ENCODE results near the gene NF2.

The NF2 gene

DNA sequence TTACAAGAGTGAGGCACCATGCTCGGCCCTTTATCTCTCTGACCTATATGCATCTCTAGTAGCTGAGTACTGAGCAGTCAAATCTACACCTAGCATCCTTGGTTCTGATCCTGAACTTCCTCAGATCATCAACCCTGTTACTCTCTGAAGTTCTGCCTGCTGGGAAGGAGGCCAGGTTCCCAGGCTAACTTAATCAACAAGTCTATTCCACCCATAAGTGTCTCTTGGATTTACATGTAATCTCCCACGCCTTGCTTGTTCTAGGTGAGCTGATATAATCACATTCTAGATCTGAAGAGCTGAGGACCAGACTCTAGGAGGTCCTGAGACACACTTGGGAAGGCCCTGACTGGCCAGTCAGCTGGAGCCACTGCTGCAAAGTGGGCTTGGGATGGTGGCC lies 138.5 kb downstream of the NF2 start:
- no peak overlapping the region for H3K4me3 Mint-ChIP-seq
- TF ChIP-seq, protein P1, sequence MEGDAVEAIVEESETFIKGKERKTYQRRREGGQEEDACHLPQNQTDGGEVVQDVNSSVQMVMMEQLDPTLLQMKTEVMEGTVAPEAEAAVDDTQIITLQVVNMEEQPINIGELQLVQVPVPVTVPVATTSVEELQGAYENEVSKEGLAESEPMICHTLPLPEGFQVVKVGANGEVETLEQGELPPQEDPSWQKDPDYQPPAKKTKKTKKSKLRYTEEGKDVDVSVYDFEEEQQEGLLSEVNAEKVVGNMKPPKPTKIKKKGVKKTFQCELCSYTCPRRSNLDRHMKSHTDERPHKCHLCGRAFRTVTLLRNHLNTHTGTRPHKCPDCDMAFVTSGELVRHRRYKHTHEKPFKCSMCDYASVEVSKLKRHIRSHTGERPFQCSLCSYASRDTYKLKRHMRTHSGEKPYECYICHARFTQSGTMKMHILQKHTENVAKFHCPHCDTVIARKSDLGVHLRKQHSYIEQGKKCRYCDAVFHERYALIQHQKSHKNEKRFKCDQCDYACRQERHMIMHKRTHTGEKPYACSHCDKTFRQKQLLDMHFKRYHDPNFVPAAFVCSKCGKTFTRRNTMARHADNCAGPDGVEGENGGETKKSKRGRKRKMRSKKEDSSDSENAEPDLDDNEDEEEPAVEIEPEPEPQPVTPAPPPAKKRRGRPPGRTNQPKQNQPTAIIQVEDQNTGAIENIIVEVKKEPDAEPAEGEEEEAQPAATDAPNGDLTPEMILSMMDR (IDR thresholded peaks at IDR 0.05) = no peak
- peaks cover 11% of the 10 kb centered on the region for H3K4me1 Mint-ChIP-seq
- H3K36me3 Mint-ChIP-seq (ENCODE audit: low read depth) = peaks cover 19% of the 10 kb centered on the region
- H3K27ac Mint-ChIP-seq = no peak overlapping the region
- H3K27me3 Mint-ChIP-seq (ENCODE audit: low read depth, poor library complexity) = no peaks in the 10 kb centered on the region
- no peak for DNase-seq
- no peaks in the 10 kb centered on the region for H3K9me3 Mint-ChIP-seq

DNA sequence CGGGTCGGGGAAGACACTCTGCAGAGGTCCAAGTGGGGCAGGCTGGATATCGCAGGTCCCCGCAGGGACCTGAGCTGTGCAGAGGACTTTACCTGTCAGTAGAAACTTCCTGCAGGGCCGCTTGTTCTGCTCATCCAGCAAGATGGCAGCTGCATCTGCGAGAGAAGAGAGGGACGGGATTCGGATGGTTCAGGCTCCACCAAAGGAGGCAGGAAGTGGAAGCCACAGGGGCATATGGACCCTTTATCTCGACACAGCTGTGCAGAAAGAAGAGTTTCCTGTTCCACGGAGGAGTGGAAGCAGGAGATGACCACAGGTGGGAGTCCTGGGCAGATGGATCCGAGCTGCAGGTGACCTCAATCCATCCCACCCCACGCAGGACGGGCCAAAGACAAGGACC lies 138.9 kb downstream of the NF2 start:
- peaks cover 11% of the 10 kb centered on the region for H3K4me1 Mint-ChIP-seq
- DNase-seq = no peak
- peaks cover 19% of the 10 kb centered on the region for H3K36me3 Mint-ChIP-seq (ENCODE audit: low read depth)
- no peak overlapping the region for H3K4me3 Mint-ChIP-seq
- H3K27ac Mint-ChIP-seq = no peak overlapping the region
- TF ChIP-seq, protein P1 (IDR thresholded peaks at IDR 0.05) = no peak
- no peaks in the 10 kb centered on the region for H3K27me3 Mint-ChIP-seq (ENCODE audit: low read depth, poor library complexity)
- no peaks in the 10 kb centered on the region for H3K9me3 Mint-ChIP-seq

DNA sequence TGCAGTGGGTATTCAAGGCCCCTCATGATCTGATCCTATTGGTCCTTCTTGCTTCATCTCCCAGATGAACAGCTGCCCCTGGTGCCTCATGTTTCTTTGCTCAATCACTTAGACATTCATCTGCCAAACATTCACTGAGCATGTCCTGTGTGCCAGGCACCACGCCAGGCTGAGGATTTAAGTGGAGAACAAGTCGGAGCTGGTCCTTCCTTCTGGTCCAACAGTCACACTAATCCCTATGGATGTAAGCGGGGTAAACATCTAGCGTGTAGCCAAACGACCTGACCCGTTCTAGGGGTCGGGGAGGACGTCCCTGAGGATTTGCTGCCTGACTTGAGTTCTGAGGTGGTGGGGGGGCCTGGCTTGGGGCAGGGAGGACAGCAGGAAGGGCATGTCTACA lies 141.5 kb downstream of the NF2 start:
- Mint-ChIP-seq H3K4me3 (no peak overlapping the region), H3K36me3 (ENCODE audit: low read depth) (peaks cover 14% of the 10 kb centered on the region), H3K4me1 (peaks cover 21% of the 10 kb centered on the region), H3K27me3 (ENCODE audit: low read depth, poor library complexity) (no peaks in the 10 kb centered on the region), H3K27ac (peak overlapping the region; percentile 54), H3K9me3 (no peaks in the 10 kb centered on the region)
- TF ChIP-seq, protein P1 (IDR thresholded peaks at IDR 0.05) = no peak
- DNase-seq = no peak

DNA sequence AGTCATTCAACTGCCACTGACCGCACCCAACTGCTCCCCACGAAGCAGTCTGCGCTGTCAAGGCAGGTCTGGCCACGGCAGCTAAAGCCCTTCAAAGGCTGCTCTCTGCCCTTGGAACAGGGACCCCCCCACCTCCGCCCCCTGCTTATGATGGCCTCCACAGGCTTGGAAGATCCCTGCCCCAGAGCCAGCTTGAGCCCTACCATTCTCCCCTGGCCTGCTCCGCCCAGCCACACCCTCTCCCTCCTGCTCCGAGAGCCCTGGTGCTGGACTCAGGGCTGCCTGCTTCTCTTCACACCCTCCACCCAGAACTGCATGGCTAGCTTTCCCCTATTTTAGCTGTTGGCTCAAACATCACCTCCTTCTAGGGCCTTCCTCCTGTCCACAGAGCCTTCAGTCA lies 144.4 kb downstream of the NF2 start:
- H3K36me3 Mint-ChIP-seq (ENCODE audit: low read depth) = peaks cover 5% of the 10 kb centered on the region
- H3K27me3 Mint-ChIP-seq (ENCODE audit: low read depth, poor library complexity) = no peaks in the 10 kb centered on the region
- H3K4me1 Mint-ChIP-seq = peaks cover 21% of the 10 kb centered on the region
- no peaks in the 10 kb centered on the region for H3K9me3 Mint-ChIP-seq
- DNase-seq = no peak
- TF ChIP-seq, protein P1 (IDR thresholded peaks at IDR 0.05) = no peak
- no peak overlapping the region for H3K27ac Mint-ChIP-seq
- no peak overlapping the region for H3K4me3 Mint-ChIP-seq
